ENCODE results near the gene PRPF38A.
A peak's percentile ranks its signal among the peaks of the same experiment; 100 is the strongest.
"Not testable (repeated sequence)": the region's sequence is repeated elsewhere in the genome, so short reads cannot be mapped to it uniquely, and the experiment has no call there.

Gene PRPF38A

GRCh38 chr1:52404116-52404974 is at the start of gene PRPF38A, which contains the start of gene ORC1:
TSS of gene PRPF38A (plus strand) at chr1:52404602. CDS start at chr1:52404750, 148 bp downstream.
TSS of gene ORC1 (minus strand) at chr1:52404423. CDS start at chr1:52402223, 2,200 bp downstream.
- peak; percentile 94 for ATAC-seq

GRCh38 chr1:52355436-52355835 is 49.0 kb upstream of the PRPF38A start:
- ATAC-seq = no peak

DNA sequence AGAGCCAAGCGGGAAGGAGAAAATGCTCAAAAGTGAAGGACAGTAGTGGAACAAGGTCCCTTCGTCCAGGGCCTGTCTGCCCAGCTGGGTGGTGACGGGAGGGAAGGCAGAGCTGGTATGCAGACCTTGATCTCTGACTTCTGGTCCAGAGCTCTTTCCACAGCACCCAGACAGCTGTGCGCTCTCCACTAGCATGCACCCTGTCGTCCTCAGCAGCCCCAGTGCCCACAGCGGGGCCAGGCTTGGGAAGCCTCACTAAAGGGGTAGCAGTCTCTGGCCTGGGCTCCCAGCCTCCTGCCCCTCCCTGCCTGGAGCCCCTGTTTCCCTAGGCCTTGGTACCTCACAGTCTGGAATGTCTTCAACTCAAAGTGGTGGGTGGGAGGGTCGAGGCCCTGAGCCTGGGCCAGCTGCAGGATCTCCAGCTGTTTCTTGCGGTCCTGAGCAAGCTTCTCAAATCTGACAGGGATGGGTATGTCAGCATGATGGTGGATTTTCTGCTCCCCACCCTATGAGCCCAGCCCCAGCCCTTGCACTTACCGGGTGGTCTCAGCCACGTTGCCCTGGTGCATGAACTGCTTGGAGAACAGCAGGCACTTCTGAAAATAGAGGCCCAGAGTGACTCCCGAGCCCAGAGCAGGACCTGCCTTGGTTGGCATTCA is 48.4 kb upstream of the PRPF38A start:
- ATAC-seq = no peak

- ATAC-seq = no peak
These were observed 47.5 kb upstream of the PRPF38A start for GRCh38 chr1:52356818-52357355.

DNA sequence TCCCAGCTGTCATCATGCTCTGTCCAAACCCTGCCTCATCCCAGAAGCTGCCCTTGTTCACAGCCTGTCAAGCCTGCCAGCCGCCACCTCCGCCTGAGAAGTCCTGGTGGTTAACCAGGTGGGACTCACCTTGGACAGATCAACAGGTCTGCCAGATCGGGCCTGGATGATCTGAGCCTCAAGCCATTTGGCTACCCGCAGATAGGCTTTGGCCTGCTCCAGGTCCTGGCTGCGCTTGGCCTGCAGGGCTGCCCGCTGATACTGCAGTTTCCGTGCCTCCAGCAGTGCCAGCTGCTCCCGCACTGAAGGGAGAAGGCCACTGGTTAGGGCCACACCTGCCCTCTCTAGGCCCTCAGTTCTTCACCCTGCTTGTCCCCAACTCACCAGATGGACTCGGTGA is 47.0 kb upstream of the PRPF38A start:
- no peak for ATAC-seq

DNA sequence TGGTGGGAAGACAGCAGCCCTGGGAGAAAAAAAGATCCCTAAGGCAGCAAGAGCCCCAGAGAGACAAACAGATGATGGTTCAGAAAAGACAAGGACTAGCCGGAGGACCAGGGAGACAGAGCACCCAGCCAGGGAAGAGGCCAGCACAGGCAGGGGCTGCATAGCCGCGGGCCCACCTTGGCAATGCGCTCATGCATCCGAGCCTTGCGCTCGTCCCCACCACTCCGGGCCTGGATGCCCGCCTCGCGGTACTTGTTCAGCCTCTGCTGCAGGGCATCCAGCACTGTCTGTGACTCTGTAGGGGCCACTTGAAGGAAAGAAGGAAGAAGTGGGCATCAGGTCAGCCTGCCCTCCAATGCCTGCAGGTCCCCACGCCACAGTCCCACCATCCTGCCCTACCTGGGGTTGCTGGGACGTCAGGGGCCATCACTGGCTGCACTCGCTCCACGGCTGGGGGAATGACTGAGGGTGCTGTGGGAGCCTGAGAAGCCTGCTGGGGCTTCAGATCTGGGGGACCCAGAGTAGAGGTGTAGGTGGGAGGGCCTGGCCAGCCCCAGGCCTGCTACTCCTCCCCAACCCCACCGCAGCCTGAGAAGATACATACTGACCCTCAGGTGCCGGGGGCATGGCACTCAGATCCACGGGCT is 45.4 kb upstream of the PRPF38A start:
- ATAC-seq = no peak

DNA sequence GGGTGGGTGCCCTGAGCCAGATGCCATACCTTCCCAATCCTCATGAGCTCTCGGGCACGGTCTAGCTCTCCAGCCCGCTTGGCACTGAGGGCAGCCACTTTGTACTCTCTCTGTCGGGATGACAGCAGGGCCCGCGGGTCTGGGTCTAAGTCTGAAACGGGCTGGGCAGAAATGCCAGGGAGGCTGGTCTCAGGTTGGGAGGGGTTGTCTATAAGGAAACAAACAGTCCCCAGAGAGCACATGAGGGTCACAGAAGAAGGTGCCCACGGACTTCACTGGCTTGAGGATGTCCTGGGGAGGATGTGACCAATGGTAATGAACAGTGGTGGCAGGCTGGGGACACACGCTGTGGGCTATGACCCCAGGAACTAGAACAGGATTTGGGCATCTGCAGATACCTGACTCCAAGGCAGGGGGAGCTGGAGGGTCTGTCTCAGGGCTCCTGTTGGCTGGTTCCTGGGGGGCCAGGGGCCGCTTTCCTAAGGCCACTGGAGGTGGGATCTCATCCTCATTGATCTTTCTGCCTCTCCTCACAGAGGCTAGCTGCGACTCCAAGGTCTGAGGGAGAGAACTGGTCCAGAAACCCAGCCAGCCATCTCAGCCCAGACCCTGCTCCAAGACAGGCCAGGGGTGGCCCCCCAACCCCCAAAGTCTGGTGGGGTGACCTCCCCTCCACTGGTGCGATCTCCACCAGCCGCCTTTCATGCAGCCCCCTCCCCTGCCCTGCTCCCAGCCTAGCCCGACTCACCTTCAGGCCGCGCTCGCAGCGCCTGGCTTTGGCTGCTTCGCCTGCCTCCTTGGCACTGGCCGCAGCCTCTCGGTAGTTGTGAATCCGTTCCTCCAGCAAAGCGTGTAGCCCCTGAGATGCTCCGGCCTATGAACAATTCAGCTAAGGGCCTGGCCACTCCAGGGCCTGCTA is 44.5 kb upstream of the PRPF38A start:
- no peak for ATAC-seq

DNA sequence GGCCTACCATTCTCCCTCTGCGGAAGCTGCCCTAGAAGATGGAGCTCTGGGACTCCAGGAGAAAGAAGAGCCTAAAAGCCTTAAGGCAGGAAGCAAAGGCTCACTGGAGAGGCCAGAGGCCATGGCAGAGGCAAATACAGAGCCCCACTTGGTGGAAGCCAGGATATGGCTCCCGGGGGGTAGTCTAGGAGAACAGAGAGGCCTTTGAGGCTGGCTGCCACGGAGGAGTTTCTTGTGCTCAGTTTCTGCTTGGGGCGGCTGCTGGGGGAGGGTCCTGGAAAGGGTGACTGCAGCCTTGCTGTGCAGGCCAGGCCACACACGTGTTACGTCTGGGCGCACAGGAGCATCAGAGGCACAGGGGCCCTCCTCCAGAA is 43.8 kb upstream of the PRPF38A start:
- no peak for ATAC-seq

- no peak for ATAC-seq
These were observed 40.1 kb upstream of the PRPF38A start for GRCh38 chr1:52364235-52364839.

DNA sequence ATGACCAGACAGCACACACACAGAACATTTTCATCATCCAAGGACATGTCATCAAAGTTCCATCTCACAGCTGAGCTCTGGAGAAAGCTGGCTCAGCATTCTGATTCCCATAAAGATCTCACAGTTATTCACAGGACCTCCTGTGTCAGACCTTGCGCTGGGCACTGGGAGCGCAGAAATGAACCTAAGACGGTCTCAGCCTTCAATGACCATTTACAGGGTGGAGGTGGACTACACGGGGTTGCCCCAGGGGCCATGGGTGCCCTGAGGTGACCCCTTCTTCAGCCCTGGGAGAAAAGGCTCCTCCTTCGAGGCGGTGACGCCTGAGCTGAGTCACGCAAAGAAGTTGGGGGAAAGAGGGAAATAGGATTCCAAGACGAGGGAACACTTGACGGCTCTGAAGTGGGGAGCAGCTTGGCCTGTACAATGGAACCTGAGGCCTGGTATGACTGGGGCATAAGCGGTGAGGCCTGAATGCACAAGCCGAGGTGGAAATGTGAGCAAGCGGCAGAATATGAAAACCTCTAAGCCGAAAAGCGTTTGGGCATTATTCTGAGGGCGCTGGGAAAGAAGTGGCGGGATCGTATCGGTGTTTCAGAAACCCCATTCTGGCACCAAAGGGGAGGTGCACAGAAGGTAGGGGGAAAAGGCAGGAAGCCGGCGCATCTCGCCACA is 39.2 kb upstream of the PRPF38A start:
- ATAC-seq = no peak

GRCh38 chr1:52365746-52366516 is 38.5 kb upstream of the PRPF38A start, which contains the start of gene CC2D1B:
TSS of gene CC2D1B (minus strand) at chr1:52366205. CDS start at chr1:52364620, 1,585 bp downstream.
- peak; percentile 96 to 97 for ATAC-seq

DNA sequence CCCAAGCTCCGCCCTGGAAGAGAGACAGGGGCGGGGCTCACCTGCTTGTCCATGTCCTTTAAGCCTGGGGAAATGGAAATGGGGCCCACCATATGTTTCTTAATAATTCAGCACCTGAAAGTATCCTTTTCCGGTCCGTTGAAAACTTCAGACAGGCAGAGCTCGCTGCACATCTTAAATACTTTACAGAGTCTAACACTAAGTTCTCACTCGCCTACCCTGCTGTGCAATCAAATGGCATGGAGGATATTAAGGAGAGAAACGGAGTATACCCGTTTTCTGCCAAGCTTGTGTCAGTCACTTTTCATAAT is 37.9 kb upstream of the PRPF38A start:
- ATAC-seq = no peak

GRCh38 chr1:52367272-52367671 is 37.1 kb upstream of the PRPF38A start:
- ATAC-seq = no peak

- ATAC-seq = no peak
These were observed 35.8 kb upstream of the PRPF38A start for GRCh38 chr1:52368383-52369172.

GRCh38 chr1:52369851-52370250 is 34.6 kb upstream of the PRPF38A start:
- ATAC-seq = not testable (repeated sequence)

DNA sequence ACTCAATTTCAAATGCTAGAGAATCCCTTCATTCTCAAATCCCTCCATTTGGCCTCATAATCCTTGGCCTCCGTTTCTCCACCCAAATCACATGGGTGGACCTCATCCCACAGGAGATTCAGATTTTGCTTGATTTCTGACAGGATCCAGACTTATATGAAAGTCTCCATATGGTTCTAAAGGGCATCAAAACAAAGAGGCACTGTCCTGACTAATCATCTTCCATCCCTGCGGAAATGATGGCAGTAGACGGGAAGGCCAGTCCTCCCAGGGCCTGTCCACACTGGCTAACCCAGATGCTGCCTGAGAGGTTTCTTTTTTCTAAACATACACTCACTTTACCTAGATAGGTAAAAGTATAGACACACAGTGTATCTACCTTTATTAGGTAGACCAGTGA is 19.0 kb upstream of the PRPF38A start:
- no peak for ATAC-seq

- no peak for ATAC-seq
These were observed 17.9 kb upstream of the PRPF38A start for GRCh38 chr1:52386458-52386857.

- ATAC-seq = no peak
These were observed 11.2 kb upstream of the PRPF38A start for GRCh38 chr1:52393174-52393573.

GRCh38 chr1:52399629-52400028 is 4.8 kb upstream of the PRPF38A start:
- ATAC-seq = no peak

- ATAC-seq = no peak
These were observed 4.3 kb upstream of the PRPF38A start for GRCh38 chr1:52400131-52400530.
